ENCODE measurements around the gene DISP2. TPM values are rescaled to one million over a fixed set of nuclear protein-coding genes. Genes with fewer than 3 reads are reported as not detected.

The DISP2 gene
- total RNA-seq, 4 donors from 2014 or later, result 8.6 to 12.9 (median 10.9) TPM

DNA sequence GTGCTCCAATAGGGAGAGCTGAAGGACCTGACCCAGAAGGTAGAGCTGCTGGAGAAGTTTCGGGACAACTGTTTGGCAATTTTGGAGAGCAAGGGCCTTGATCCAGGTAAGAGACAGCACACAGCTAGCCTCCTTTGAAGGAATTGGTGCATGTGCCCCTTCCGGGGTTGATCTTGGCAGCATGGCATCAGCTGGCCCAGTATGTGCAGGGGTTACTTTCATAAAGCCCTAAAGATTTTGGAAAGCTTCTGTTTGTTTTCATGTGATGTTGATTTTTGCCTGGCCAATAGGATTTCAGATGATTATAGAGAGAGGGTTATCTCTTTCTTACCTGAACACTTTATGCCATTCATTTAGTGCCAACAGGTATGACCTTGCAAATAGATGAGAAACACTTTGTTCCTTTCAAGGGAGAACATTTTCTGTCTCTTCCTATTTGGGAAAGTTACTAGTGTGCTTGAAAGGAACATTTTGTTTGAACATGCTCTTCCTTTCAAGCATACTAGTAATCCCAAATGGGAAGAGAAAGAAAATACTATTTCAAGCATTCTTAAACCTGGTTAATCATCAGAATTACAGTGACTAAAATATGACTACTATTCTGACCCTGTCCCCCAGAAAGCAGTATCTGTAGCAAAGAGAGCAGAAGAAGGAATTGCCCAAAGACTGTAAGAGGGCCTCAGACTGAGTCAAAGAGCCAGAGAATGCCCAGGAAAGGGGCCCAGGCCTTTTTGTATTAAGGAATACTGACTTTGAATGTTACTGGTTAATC, 32.0 kb downstream of the DISP2 start:
- in situ Hi-C loops (cut with MboI; ENCODE audit: low pct_ligation_motif_present in 1 of 4, low pct_unique_long_range_greater_than_20kb in 1 of 4, low sequenced_read_pairs in 3 of 4), result no loop called here
- TF ChIP-seq POLR2A (IDR thresholded peaks at IDR 0.05) (no peak), POLR2AphosphoS5 (IDR thresholded peaks at IDR 0.05) (no peak), EP300 (IDR thresholded peaks at IDR 0.05; ENCODE audit: low read depth) (no peak)
- TF ChIP-seq, protein P1, sequence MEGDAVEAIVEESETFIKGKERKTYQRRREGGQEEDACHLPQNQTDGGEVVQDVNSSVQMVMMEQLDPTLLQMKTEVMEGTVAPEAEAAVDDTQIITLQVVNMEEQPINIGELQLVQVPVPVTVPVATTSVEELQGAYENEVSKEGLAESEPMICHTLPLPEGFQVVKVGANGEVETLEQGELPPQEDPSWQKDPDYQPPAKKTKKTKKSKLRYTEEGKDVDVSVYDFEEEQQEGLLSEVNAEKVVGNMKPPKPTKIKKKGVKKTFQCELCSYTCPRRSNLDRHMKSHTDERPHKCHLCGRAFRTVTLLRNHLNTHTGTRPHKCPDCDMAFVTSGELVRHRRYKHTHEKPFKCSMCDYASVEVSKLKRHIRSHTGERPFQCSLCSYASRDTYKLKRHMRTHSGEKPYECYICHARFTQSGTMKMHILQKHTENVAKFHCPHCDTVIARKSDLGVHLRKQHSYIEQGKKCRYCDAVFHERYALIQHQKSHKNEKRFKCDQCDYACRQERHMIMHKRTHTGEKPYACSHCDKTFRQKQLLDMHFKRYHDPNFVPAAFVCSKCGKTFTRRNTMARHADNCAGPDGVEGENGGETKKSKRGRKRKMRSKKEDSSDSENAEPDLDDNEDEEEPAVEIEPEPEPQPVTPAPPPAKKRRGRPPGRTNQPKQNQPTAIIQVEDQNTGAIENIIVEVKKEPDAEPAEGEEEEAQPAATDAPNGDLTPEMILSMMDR (IDR thresholded peaks at IDR 0.05), result no peak
- DNase-seq, result no peak
- Histone ChIP-seq H3K36me3 (peaks cover 0 to 15% (median 4%) of the 10 kb centered on the region in 4 donors), H3K27me3 (no peaks in the 10 kb centered on the region), H3K9me3 (no peaks in the 10 kb centered on the region), H3K4me3 (no peak overlapping the region), H3K27ac (no peak overlapping the region), H3K4me1 (peaks cover 0 to 8% (median 0%) of the 10 kb centered on the region in 4 donors)
- intact Hi-C loops (cut with DNase I; ENCODE audit: low total_unique reads), result no loop called here
- WGBS, 2 donors (ENCODE audit: low coverage in 1 of 2), result 95% methylated on average over 2 of the region's 2 CpGs; no CpG with 5 or more reads in 1 of the 2 donors

DNA sequence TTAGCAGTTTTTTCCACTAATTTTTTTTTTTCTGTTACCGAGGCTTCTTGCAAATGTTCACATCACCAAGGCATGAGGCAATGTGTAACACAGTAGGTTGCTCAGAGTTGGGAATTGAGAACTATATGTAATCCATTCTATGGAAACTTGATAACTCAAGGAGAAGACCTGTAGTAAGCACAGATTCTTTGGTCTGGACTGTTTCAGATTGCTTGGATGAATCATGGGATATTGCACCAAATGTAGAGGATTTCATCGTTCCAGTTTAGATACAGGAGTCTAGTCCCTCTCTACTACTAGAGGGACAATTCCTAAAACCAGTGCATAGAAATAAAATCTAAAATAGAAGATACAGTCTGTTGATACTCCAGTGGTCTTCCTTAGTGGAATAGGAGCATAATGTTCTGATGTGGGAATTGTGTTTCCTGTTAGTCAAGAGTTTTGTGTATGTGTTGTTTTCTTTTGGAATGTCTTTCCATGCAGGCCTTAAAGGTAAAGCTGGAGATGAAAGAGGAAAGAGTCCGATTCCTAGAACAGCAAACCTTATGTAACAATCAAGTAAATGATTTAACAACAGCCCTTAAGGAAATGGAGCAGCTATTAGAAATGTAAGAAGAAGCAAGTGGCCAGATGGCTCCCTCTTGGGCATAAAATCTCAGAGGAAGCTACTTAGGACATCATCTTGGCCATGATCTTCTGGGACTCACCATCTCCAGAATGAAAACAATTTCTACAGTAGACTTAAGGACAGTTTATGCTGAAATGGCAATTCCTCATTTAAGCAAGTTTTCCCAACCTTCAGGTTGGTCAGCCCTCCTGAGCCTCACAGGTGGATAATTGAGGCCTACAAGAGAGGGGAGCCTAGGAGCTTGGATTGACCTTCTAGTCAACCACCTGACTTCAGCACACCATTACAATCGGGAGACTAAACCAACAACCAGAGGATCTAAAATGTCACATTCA, 35.2 kb downstream of the DISP2 start:
- H3K27ac ChIP-seq, result no peak overlapping the region
- peaks cover 0 to 8% (median 0%) of the 10 kb centered on the region in 4 donors for H3K4me1 ChIP-seq
- peaks cover 0 to 15% (median 4%) of the 10 kb centered on the region in 4 donors for H3K36me3 ChIP-seq
- intact Hi-C loops (cut with DNase I; ENCODE audit: low total_unique reads), result no loop called here
- H3K9me3 ChIP-seq, result no peaks in the 10 kb centered on the region
- 88 to 92% methylated on average over 2 to 4 of the region's 4 CpGs for WGBS, 2 donors (ENCODE audit: low coverage in 1 of 2)
- no peak for DNase-seq
- TF ChIP-seq POLR2A (IDR thresholded peaks at IDR 0.05) (no peak), POLR2AphosphoS5 (IDR thresholded peaks at IDR 0.05) (no peak), EP300 (IDR thresholded peaks at IDR 0.05; ENCODE audit: low read depth) (no peak)
- TF ChIP-seq, protein P1 (IDR thresholded peaks at IDR 0.05), result no peak
- H3K27me3 ChIP-seq, result no peaks in the 10 kb centered on the region
- in situ Hi-C loops (cut with MboI; ENCODE audit: low pct_ligation_motif_present in 1 of 4, low pct_unique_long_range_greater_than_20kb in 1 of 4, low sequenced_read_pairs in 3 of 4), result no loop called here
- no peak overlapping the region for H3K4me3 ChIP-seq

DNA sequence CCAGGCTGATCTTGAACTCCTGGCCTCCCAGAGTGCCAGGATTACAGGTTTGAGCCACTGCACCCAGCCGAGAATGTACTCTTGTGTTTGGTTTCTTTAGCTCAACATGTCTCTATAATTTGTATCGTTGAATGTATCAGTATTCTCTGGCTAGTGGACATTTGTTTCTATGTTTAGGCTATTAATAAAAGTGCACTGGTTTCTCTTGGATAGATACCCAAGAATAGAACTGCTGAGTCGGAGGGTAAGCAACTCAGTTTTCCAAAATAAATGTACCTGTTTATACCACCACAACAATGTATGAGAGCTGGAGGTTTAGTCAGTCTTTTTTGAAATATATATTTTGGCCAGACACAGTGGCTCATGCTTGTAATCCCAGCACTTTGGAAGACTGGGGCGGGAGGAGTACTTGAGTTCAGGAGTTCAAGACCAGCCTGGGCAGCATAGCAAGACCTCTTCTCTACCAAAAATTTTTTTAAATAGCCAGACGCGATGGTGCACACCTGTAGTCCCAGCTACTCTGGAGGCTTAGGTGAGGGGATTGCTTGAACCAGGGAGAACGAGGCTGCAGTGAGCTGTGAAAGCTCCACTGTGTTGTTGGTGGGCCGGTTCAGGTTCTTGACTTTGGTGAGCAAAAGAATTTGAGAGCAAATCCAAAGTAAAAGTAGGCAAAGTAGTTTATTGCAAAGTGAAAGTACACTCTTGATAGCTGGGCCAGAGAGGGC, 39.8 kb downstream of the DISP2 start:
- H3K4me3 ChIP-seq, result no peak overlapping the region
- no peaks in the 10 kb centered on the region for H3K27me3 ChIP-seq
- H3K36me3 ChIP-seq, result peaks cover 0 to 5% (median under 1%) of the 10 kb centered on the region in 4 donors
- no peaks in the 10 kb centered on the region for H3K9me3 ChIP-seq
- intact Hi-C loops (cut with DNase I; ENCODE audit: low total_unique reads), result no loop called here
- H3K27ac ChIP-seq, result no peak overlapping the region
- DNase-seq, result no peak
- WGBS, 2 donors (ENCODE audit: low coverage in 1 of 2), result 88 to 91% methylated on average over 7 to 8 of the region's 8 CpGs
- in situ Hi-C loops (cut with MboI; ENCODE audit: low pct_ligation_motif_present in 1 of 4, low pct_unique_long_range_greater_than_20kb in 1 of 4, low sequenced_read_pairs in 3 of 4), result no loop called here
- H3K4me1 ChIP-seq, result peaks cover 0 to 8% (median 0%) of the 10 kb centered on the region in 4 donors
- TF ChIP-seq POLR2A (IDR thresholded peaks at IDR 0.05) (no peak), EP300 (IDR thresholded peaks at IDR 0.05; ENCODE audit: low read depth) (no peak), POLR2AphosphoS5 (IDR thresholded peaks at IDR 0.05) (no peak)
- TF ChIP-seq, protein P1 (IDR thresholded peaks at IDR 0.05), result no peak
